ENCODE results near the gene CCDC39. TPM values are rescaled to one million over a fixed set of nuclear protein-coding genes. Genes with fewer than 3 reads are reported as not detected.

CCDC39 gene
- not detected in 2 replicates for polyA plus RNA-seq (2011; rRNA removed)
- not detected in 2 replicates for polyA minus RNA-seq (2011; rRNA and poly(A)+ RNA removed)

GRCh38 chr3:180679178-180680096, at the start of gene CCDC39:
Gene CCDC39 (minus strand): TSS chr3:180679489. CDS start chr3:180679380, 109 bp downstream.
- ChIA-PET CTCF (interaction anchor here (1.0 to 2.9 kb wide), 4 partner anchors 12 to 750 kb away, joined by 4 to 13 read pairs (median 6); no protein-coding TSS in a partner anchor), POLR2A (interaction anchor here (0.7 to 1.2 kb wide), 2 partner anchors 19 to 78 kb away, joined by 3 to 5 read pairs; partner anchors contain the start of gene TTC14)
- H3K27ac ChIP-seq (ENCODE audit: low read depth, low read length) = no peak within 1 kb of the TSS
- no peak for TF ChIP-seq CTCF (IDR thresholded peaks at IDR 0.05; ENCODE audit: low read depth, low read length)
- H3K27me3 ChIP-seq (ENCODE audit: control insufficient read depth, insufficient read depth, low read length) = peaks cover 10% of the 10 kb centered on the region
- DNase-seq (ENCODE audit: low read depth, low spot score) = peak; percentile 8
- H3K4me3 ChIP-seq (ENCODE audit: low read depth, low read length) = peak within 1 kb of the TSS; percentile 77
- H3K9me3 ChIP-seq (ENCODE audit: control insufficient read depth, insufficient read depth, low read length) = no peaks in the 10 kb centered on the region; the same call in 1 of the 2 replicates

GRCh38 chr3:180720012-180720411, 40.7 kb upstream of the CCDC39 start:
- Histone ChIP-seq H3K4me3 (ENCODE audit: low read depth, low read length) (no peak overlapping the region), H3K27ac (ENCODE audit: low read depth, low read length) (no peak overlapping the region), H3K9me3 (ENCODE audit: control insufficient read depth, insufficient read depth, low read length) (no peaks in the 10 kb centered on the region), H3K27me3 (ENCODE audit: control insufficient read depth, insufficient read depth, low read length) (no peaks in the 10 kb centered on the region)
- ChIA-PET CTCF (no interaction called here), POLR2A (no interaction called here)
- DNase-seq (ENCODE audit: low read depth, low spot score) = no peak
- no peak for TF ChIP-seq CTCF (IDR thresholded peaks at IDR 0.05; ENCODE audit: low read depth, low read length)

- Histone ChIP-seq H3K9me3 (ENCODE audit: control insufficient read depth, insufficient read depth, low read length) (no peaks in the 10 kb centered on the region), H3K27ac (ENCODE audit: low read depth, low read length) (no peak overlapping the region), H3K4me3 (ENCODE audit: low read depth, low read length) (no peak overlapping the region), H3K27me3 (ENCODE audit: control insufficient read depth, insufficient read depth, low read length) (no peaks in the 10 kb centered on the region)
- no peak for DNase-seq (ENCODE audit: low read depth, low spot score)
- TF ChIP-seq CTCF (IDR thresholded peaks at IDR 0.05; ENCODE audit: low read depth, low read length) = no peak
- ChIA-PET POLR2A (no interaction called here), CTCF (no interaction called here)
Measured at GRCh38 chr3:180707896-180708295, 28.6 kb upstream of the CCDC39 start.

- CTCF ChIA-PET = no interaction called here
- no peaks in the 10 kb centered on the region for H3K27me3 ChIP-seq (ENCODE audit: control insufficient read depth, insufficient read depth, low read length)
- no peak for DNase-seq (ENCODE audit: low read depth, low spot score)
- no peak for TF ChIP-seq CTCF (IDR thresholded peaks at IDR 0.05; ENCODE audit: low read depth, low read length)
- H3K27ac ChIP-seq (ENCODE audit: low read depth, low read length) = no peak overlapping the region
- POLR2A ChIA-PET = no interaction called here
- no peak overlapping the region for H3K4me3 ChIP-seq (ENCODE audit: low read depth, low read length)
- H3K9me3 ChIP-seq (ENCODE audit: control insufficient read depth, insufficient read depth, low read length) = no peaks in the 10 kb centered on the region
Measured at GRCh38 chr3:180705619-180706018, 26.3 kb upstream of the CCDC39 start.

- no peaks in the 10 kb centered on the region for H3K27me3 ChIP-seq (ENCODE audit: control insufficient read depth, insufficient read depth, low read length)
- no peak for TF ChIP-seq CTCF (IDR thresholded peaks at IDR 0.05; ENCODE audit: low read depth, low read length)
- ChIA-PET POLR2A (no interaction called here), CTCF (no interaction called here)
- no peak overlapping the region for H3K4me3 ChIP-seq (ENCODE audit: low read depth, low read length)
- DNase-seq (ENCODE audit: low read depth, low spot score) = no peak
- H3K9me3 ChIP-seq (ENCODE audit: control insufficient read depth, insufficient read depth, low read length) = no peaks in the 10 kb centered on the region
- no peak overlapping the region for H3K27ac ChIP-seq (ENCODE audit: low read depth, low read length)
Measured at GRCh38 chr3:180704532-180704931, 25.2 kb upstream of the CCDC39 start.

Data from AG04450 (cell line).